ENCODE results near the gene PFAS.

- TF ChIP-seq POLR2A (IDR thresholded peaks at IDR 0.05): no peak
- no peak for TF ChIP-seq CTCF (IDR thresholded peaks at IDR 0.05 in 4 of 5, conservative IDR thresholded peaks at IDR 0.05 in 1 of 5)
Observed at GRCh38 chr17:8315764-8316217, 66.7 kb downstream of the PFAS start.
